Measurements from ENCODE around the gene DNMBP. TPM values are rescaled to one million over a fixed set of nuclear protein-coding genes. Genes with fewer than 3 reads are reported as not detected.
"Not testable (repeated sequence)": the region's sequence is repeated elsewhere in the genome, so short reads cannot be mapped to it uniquely, and the experiment has no call there.

The DNMBP gene
- polyA plus RNA-seq, 1 donor, result 41.7 TPM

- not testable (repeated sequence) for H3K4me1 ChIP-seq (ENCODE audit: control insufficient read depth, insufficient read depth, low read length); H3K27ac ChIP-seq (ENCODE audit: low read length); DNase-seq; H3K9me3 ChIP-seq (ENCODE audit: control insufficient read depth, low read depth, low read length); H3K27me3 ChIP-seq (ENCODE audit: control insufficient read depth, insufficient read depth, low read length); H3K36me3 ChIP-seq (ENCODE audit: control insufficient read depth, insufficient read depth, low read length); H3K4me3 ChIP-seq (ENCODE audit: low read length)
- WGBS (ENCODE audit: insufficient coverage, low lambda C conversion rate), result no CpG with 5 or more reads among the region's 3 CpGs
These were observed 142.5 kb downstream of the DNMBP start for GRCh38 chr10:99867250-99867649.

DNA sequence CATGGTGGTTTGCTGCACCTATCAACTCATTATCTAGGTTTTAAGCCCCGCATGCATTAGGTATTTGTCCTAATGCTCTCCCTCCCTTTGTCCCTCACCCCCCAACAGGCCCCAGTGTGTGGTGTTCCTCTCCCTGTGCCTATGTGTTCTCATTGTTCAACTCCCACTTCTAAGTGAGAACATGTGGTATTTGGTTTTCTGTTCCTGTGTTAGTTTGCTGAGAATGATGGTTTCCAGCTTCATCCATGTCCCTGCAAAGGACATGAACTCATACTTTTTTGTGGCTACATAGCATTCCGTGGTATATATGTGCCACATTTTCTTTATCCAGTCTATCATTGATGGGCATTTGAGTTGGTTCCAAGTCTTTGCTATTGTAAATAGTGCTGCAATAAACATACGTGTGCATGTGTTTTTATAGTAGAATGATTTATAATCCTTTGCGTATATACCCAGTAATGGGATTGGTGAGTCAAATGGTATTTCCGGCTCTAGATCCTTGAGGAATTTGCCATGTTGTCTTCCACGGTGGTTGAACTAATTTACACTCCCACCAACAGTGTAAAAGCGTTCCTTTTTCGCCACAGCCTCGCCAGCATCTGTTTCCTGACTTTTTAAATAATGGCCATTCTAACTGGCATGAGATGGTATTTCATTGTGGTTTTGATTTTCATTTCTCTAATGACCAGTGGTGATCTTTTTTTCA is 146.1 kb downstream of the DNMBP start:
- H3K27ac ChIP-seq (ENCODE audit: low read length); H3K4me3 ChIP-seq (ENCODE audit: low read length); DNase-seq; H3K36me3 ChIP-seq (ENCODE audit: control insufficient read depth, insufficient read depth, low read length); H3K9me3 ChIP-seq (ENCODE audit: control insufficient read depth, low read depth, low read length); H3K4me1 ChIP-seq (ENCODE audit: control insufficient read depth, insufficient read depth, low read length); H3K27me3 ChIP-seq (ENCODE audit: control insufficient read depth, insufficient read depth, low read length): not testable (repeated sequence)
- 81% methylated on average over 4 of the region's 9 CpGs for WGBS (ENCODE audit: insufficient coverage, low lambda C conversion rate)

- H3K36me3 ChIP-seq (ENCODE audit: control insufficient read depth, insufficient read depth, low read length), result no peaks in the 10 kb centered on the region
- 100% methylated on average over 1 of the region's 8 CpGs for WGBS (ENCODE audit: insufficient coverage, low lambda C conversion rate)
- no peaks in the 10 kb centered on the region for H3K9me3 ChIP-seq (ENCODE audit: control insufficient read depth, low read depth, low read length)
- no peak overlapping the region for H3K27ac ChIP-seq (ENCODE audit: low read length)
- H3K4me3 ChIP-seq (ENCODE audit: low read length), result no peak overlapping the region
- H3K4me1 ChIP-seq (ENCODE audit: control insufficient read depth, insufficient read depth, low read length), result no peaks in the 10 kb centered on the region
- no peak for DNase-seq
- no peaks in the 10 kb centered on the region for H3K27me3 ChIP-seq (ENCODE audit: control insufficient read depth, insufficient read depth, low read length)
These were observed 149.3 kb downstream of the DNMBP start for GRCh38 chr10:99860466-99860865.

- Histone ChIP-seq H3K4me1 (ENCODE audit: control insufficient read depth, insufficient read depth, low read length) (no peaks in the 10 kb centered on the region), H3K9me3 (ENCODE audit: control insufficient read depth, low read depth, low read length) (no peaks in the 10 kb centered on the region), H3K4me3 (ENCODE audit: low read length) (no peak overlapping the region), H3K36me3 (ENCODE audit: control insufficient read depth, insufficient read depth, low read length) (no peaks in the 10 kb centered on the region), H3K27ac (ENCODE audit: low read length) (no peak overlapping the region), H3K27me3 (ENCODE audit: control insufficient read depth, insufficient read depth, low read length) (no peaks in the 10 kb centered on the region)
- DNase-seq, result peak; percentile 34 to 67
- no CpG with 5 or more reads among the region's 5 CpGs for WGBS (ENCODE audit: insufficient coverage, low lambda C conversion rate)
These were observed 150.2 kb downstream of the DNMBP start for GRCh38 chr10:99859585-99859984.

- Histone ChIP-seq H3K27me3 (ENCODE audit: control insufficient read depth, insufficient read depth, low read length) (no peaks in the 10 kb centered on the region), H3K27ac (ENCODE audit: low read length) (no peak overlapping the region), H3K36me3 (ENCODE audit: control insufficient read depth, insufficient read depth, low read length) (no peaks in the 10 kb centered on the region), H3K9me3 (ENCODE audit: control insufficient read depth, low read depth, low read length) (no peaks in the 10 kb centered on the region), H3K4me3 (ENCODE audit: low read length) (no peak overlapping the region), H3K4me1 (ENCODE audit: control insufficient read depth, insufficient read depth, low read length) (no peaks in the 10 kb centered on the region)
- WGBS (ENCODE audit: insufficient coverage, low lambda C conversion rate), result no CpG with 5 or more reads among the region's 8 CpGs
- DNase-seq, result no peak
These were observed 150.9 kb downstream of the DNMBP start for GRCh38 chr10:99858849-99859248.

DNA sequence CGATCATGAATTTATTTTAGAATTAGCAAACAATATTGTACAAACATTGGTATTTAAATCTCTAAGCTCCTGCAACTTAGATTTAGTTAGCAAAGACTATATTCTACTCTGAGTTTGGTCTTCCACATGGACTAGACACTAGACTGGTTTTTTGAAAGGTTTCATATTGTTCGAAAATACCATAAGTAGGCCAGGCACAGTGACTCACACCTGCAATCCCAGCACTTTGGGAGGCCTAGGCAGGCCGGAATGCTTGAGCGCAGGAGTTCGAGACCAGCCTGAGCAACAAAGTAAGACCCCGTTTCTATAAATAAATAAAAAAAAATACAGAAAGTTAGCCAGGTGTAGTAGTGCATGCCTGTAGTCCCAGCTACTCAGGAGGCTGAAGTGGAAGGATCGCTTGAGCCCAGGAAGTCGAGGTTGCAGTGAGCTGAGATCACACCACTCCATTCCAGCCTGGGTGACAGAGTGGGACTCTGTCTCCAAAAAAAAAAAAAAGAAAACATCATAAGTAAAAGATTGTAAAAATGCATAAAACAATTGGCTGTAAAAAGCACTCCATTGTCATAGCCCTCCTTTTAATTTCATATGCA is 154.2 kb downstream of the DNMBP start:
- H3K36me3 ChIP-seq (ENCODE audit: control insufficient read depth, insufficient read depth, low read length), result peaks cover 5% of the 10 kb centered on the region
- no peak for DNase-seq
- no peaks in the 10 kb centered on the region for H3K27me3 ChIP-seq (ENCODE audit: control insufficient read depth, insufficient read depth, low read length)
- no peaks in the 10 kb centered on the region for H3K9me3 ChIP-seq (ENCODE audit: control insufficient read depth, low read depth, low read length)
- 90% methylated on average over 5 of the region's 8 CpGs for WGBS (ENCODE audit: insufficient coverage, low lambda C conversion rate)
- no peaks in the 10 kb centered on the region for H3K4me1 ChIP-seq (ENCODE audit: control insufficient read depth, insufficient read depth, low read length)
- no peak overlapping the region for H3K4me3 ChIP-seq (ENCODE audit: low read length)
- no peak overlapping the region for H3K27ac ChIP-seq (ENCODE audit: low read length)

GRCh38 chr10:99854860-99855259 is 154.9 kb downstream of the DNMBP start:
- H3K4me3 ChIP-seq (ENCODE audit: low read length), result no peak overlapping the region
- DNase-seq, result peak; percentile 44 to 54
- H3K4me1 ChIP-seq (ENCODE audit: control insufficient read depth, insufficient read depth, low read length), result no peaks in the 10 kb centered on the region
- no peak overlapping the region for H3K27ac ChIP-seq (ENCODE audit: low read length)
- WGBS (ENCODE audit: insufficient coverage, low lambda C conversion rate), result no CpG with 5 or more reads among the region's 6 CpGs
- H3K9me3 ChIP-seq (ENCODE audit: control insufficient read depth, low read depth, low read length), result no peaks in the 10 kb centered on the region
- peaks cover 5% of the 10 kb centered on the region for H3K36me3 ChIP-seq (ENCODE audit: control insufficient read depth, insufficient read depth, low read length)
- no peaks in the 10 kb centered on the region for H3K27me3 ChIP-seq (ENCODE audit: control insufficient read depth, insufficient read depth, low read length)

DNA sequence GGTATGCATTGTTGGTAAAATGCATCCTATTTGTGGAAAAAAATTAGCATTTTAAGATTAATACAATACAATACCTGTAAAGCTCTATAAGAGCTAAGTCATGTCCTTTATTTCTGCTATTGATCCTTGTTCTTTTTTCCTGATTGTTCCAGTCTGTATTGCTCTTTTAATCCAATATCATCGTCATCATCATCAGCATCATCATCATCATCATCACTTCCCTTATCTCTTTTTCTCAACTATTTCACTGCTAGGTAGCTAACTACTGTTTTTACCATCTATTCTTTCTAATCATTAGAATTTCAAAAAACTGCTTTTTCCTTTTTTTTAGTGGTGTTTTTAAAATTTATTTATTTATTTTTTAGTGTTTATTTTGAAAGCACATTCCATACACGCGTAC is 156.1 kb downstream of the DNMBP start:
- H3K9me3 ChIP-seq (ENCODE audit: control insufficient read depth, low read depth, low read length), result no peaks in the 10 kb centered on the region
- H3K4me3 ChIP-seq (ENCODE audit: low read length), result no peak overlapping the region
- no peak overlapping the region for H3K27ac ChIP-seq (ENCODE audit: low read length)
- peaks cover 16% of the 10 kb centered on the region for H3K36me3 ChIP-seq (ENCODE audit: control insufficient read depth, insufficient read depth, low read length)
- DNase-seq, result no peak
- H3K4me1 ChIP-seq (ENCODE audit: control insufficient read depth, insufficient read depth, low read length), result peaks cover 9% of the 10 kb centered on the region
- 100% methylated on average over 3 of the region's 3 CpGs for WGBS (ENCODE audit: insufficient coverage, low lambda C conversion rate)
- H3K27me3 ChIP-seq (ENCODE audit: control insufficient read depth, insufficient read depth, low read length), result no peaks in the 10 kb centered on the region

GRCh38 chr10:99852481-99853213 is 157.1 kb downstream of the DNMBP start:
- Histone ChIP-seq H3K27ac (ENCODE audit: low read length) (no peak overlapping the region), H3K4me3 (ENCODE audit: low read length) (no peak overlapping the region), H3K4me1 (ENCODE audit: control insufficient read depth, insufficient read depth, low read length) (peaks cover 9% of the 10 kb centered on the region), H3K36me3 (ENCODE audit: control insufficient read depth, insufficient read depth, low read length) (peaks cover 24% of the 10 kb centered on the region), H3K9me3 (ENCODE audit: control insufficient read depth, low read depth, low read length) (no peaks in the 10 kb centered on the region), H3K27me3 (ENCODE audit: control insufficient read depth, insufficient read depth, low read length) (no peaks in the 10 kb centered on the region)
- WGBS (ENCODE audit: insufficient coverage, low lambda C conversion rate), result 67% methylated on average over 2 of the region's 3 CpGs
- no peak for DNase-seq

- DNase-seq, result no peak
- 100% methylated on average over 1 of the region's 3 CpGs for WGBS (ENCODE audit: insufficient coverage, low lambda C conversion rate)
These were observed 157.9 kb downstream of the DNMBP start for GRCh38 chr10:99851825-99852224.

More at GRCh38 chr10:99851825-99852224, 157.9 kb downstream of the DNMBP start:
- no peak overlapping the region for H3K4me3 ChIP-seq (ENCODE audit: low read length)
- no peaks in the 10 kb centered on the region for H3K9me3 ChIP-seq (ENCODE audit: control insufficient read depth, low read depth, low read length)
- H3K4me1 ChIP-seq (ENCODE audit: control insufficient read depth, insufficient read depth, low read length), result peaks cover 9% of the 10 kb centered on the region
- no peak overlapping the region for H3K27ac ChIP-seq (ENCODE audit: low read length)
- H3K36me3 ChIP-seq (ENCODE audit: control insufficient read depth, insufficient read depth, low read length), result peaks cover 29% of the 10 kb centered on the region
- H3K27me3 ChIP-seq (ENCODE audit: control insufficient read depth, insufficient read depth, low read length), result no peaks in the 10 kb centered on the region
